Thymus (tissue), 11 donors: ENCODE data around the gene HTT-AS. TPM values are rescaled to one million over a fixed set of nuclear protein-coding genes. Genes with fewer than 3 reads are reported as not detected.

ENCODE experiments used
- DNase-seq, 9 donors: peaks; one replicate each; pipeline ENCODE4 v3.0.0-alpha.2; 2013; ENCODE audit warnings: low spot score in 9 of 9, low read depth in 6 of 9, missing footprints in 1 of 9
- H3K27ac ChIP-seq, 2 donors: one replicate each; pipeline ENCODE4 v1.5.1; 2013; ENCODE audit warnings: control low read depth in 1 of 2, low read depth in 1 of 2, low read length in 1 of 2, mild to moderate bottlenecking in 1 of 2, moderate library complexity in 1 of 2
- H3K27me3 ChIP-seq, 2 donors: one replicate each; pipeline ENCODE4 v1.5.1; 2013; ENCODE audit warnings: low read length in 1 of 2; ENCODE audit not compliant: control insufficient read depth in 2 of 2, insufficient read depth in 1 of 2
- H3K36me3 ChIP-seq, 2 donors: one replicate each; pipeline ENCODE4 v1.5.1; 2013; ENCODE audit warnings: low read length in 1 of 2, mild to moderate bottlenecking in 1 of 2, moderate library complexity in 1 of 2; ENCODE audit not compliant: control insufficient read depth in 2 of 2, insufficient read depth in 2 of 2
- H3K4me1 ChIP-seq, 2 donors: one replicate each; pipeline ENCODE4 v1.5.1; 2013; ENCODE audit warnings: low read length in 2 of 2; ENCODE audit not compliant: control insufficient read depth in 2 of 2, insufficient read depth in 2 of 2
- H3K4me3 ChIP-seq, 2 donors: one replicate each; pipeline ENCODE4 v1.5.1; 2013; ENCODE audit warnings: low read length in 2 of 2, control low read depth in 1 of 2, mild to moderate bottlenecking in 1 of 2
- H3K9me3 ChIP-seq, 2 donors: one replicate each; pipeline ENCODE4 v1.5.1; 2013; ENCODE audit warnings: low read length in 1 of 2, mild to moderate bottlenecking in 1 of 2; ENCODE audit not compliant: control insufficient read depth in 2 of 2, insufficient read depth in 1 of 2
- WGBS: extraction: QIAGEN DNeasy Blood & Tissue Kit; methylation state at CpG from one replicate; pipeline ENCODE4 v1.1.7; 2013; 5-methylcytosine and 5-hydroxymethylcytosine counted together
- polyA plus RNA-seq: library from polyadenylated mRNA; stranded (reverse); fragments of 200-250 nt; gene quantifications from one replicate; pipeline ENCODE4 v1.2.3, GENCODE V29; 2013
- total RNA-seq: library from RNA; stranded (reverse); fragments of 120-200 nt; gene quantifications from one replicate; pipeline ENCODE4 v1.2.4, GENCODE V29; 2013
- donor health status: healthy.

Gene HTT-AS
- total and polyA plus RNA-seq, 2 donors = not detected

GRCh38 chr4:3030566-3031356 lies 43.6 kb downstream of the HTT-AS start:
- DNase-seq = no peak
- WGBS = 92% methylated on average over 18 of the region's 18 CpGs
- Histone ChIP-seq H3K27ac (no peak overlapping the region), H3K4me3 (no peak overlapping the region), H3K4me1 (no peaks in the 10 kb centered on the region), H3K9me3 (no peaks in the 10 kb centered on the region), H3K27me3 (no peaks in the 10 kb centered on the region), H3K36me3 (no peaks in the 10 kb centered on the region)

- no peaks in the 10 kb centered on the region for H3K9me3 ChIP-seq
- no peaks in the 10 kb centered on the region for H3K27me3 ChIP-seq
- 98% methylated on average over 9 of the region's 9 CpGs for WGBS
- DNase-seq = no peak
- no peak overlapping the region for H3K27ac ChIP-seq
- H3K4me1 ChIP-seq = no peaks in the 10 kb centered on the region
- H3K36me3 ChIP-seq = no peaks in the 10 kb centered on the region
- H3K4me3 ChIP-seq = no peak overlapping the region
Observed at GRCh38 chr4:3029464-3029863, 44.9 kb downstream of the HTT-AS start.

DNA sequence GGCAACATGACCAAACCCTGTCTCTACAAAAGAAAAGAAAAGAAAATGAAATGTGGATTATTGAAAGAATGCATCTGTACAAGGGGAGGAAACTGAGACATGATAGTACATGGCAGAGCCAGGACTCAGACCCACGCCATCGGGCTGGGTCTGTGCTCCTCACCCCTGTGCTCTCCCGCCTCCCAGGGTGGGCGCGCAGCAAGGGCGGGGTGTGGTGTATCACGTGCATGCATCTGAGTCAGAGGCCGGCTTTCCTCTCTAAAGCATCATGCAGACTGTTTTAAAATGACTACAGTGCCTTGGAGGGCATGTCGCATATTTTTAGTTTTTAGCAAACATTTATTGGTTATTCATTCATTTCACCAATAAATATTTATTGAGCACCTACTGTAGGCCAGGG lies 47.8 kb downstream of the HTT-AS start:
- H3K36me3 ChIP-seq = no peaks in the 10 kb centered on the region
- no peaks in the 10 kb centered on the region for H3K9me3 ChIP-seq
- H3K27me3 ChIP-seq = no peaks in the 10 kb centered on the region
- H3K27ac ChIP-seq = no peak overlapping the region
- DNase-seq = no peak
- no peak overlapping the region for H3K4me3 ChIP-seq
- no peaks in the 10 kb centered on the region for H3K4me1 ChIP-seq
- 98% methylated on average over 9 of the region's 9 CpGs for WGBS

DNA sequence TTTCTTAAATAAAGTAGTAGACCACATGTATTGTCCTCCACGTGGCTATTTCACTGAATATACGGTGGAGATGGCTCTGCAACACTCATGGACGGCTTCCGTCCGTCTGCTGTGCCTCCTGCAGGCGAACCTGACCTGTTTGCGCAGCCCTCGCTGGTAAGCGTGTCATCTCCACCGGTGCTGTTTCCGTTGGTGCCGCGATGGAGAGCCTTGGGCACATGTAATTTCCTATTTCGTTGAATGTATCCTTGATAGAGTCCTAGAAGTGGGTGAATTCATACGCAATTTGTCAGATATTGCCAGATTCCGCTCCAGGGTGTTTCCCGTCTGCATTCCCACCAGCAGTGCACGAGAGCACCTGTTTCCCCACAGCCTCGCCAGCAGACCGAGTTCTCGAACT lies 48.5 kb downstream of the HTT-AS start:
- 97% methylated on average over 21 of the region's 21 CpGs for WGBS
- no peaks in the 10 kb centered on the region for H3K36me3 ChIP-seq
- no peaks in the 10 kb centered on the region for H3K9me3 ChIP-seq
- H3K27me3 ChIP-seq = no peaks in the 10 kb centered on the region
- H3K4me1 ChIP-seq = no peaks in the 10 kb centered on the region
- H3K4me3 ChIP-seq = no peak overlapping the region
- H3K27ac ChIP-seq = no peak overlapping the region
- DNase-seq = no peak

DNA sequence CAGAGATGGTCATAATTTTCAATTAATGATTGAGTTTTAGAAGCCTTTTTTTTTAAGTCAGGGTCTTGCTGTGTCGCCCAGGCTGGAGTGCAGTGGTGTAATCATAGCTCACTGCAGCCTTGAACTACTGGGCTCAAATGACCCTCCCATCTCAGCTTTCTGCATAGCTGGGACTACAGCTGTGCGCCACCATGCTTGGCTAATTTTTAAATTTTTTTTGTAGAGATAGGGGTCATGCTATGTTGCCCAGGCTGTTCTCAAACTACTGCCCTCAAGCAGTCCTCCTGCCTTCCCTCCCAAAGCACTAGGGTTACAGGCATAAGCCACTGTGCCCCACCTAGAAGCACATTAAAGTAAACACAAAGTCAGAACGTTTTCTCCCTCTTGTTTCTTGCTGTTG lies 51.7 kb downstream of the HTT-AS start:
- no peak overlapping the region for H3K4me3 ChIP-seq
- H3K9me3 ChIP-seq = no peaks in the 10 kb centered on the region
- H3K27me3 ChIP-seq = no peaks in the 10 kb centered on the region
- H3K27ac ChIP-seq = no peak overlapping the region
- DNase-seq = no peak
- 91% methylated on average over 3 of the region's 3 CpGs for WGBS
- H3K36me3 ChIP-seq = no peaks in the 10 kb centered on the region
- H3K4me1 ChIP-seq = no peaks in the 10 kb centered on the region

DNA sequence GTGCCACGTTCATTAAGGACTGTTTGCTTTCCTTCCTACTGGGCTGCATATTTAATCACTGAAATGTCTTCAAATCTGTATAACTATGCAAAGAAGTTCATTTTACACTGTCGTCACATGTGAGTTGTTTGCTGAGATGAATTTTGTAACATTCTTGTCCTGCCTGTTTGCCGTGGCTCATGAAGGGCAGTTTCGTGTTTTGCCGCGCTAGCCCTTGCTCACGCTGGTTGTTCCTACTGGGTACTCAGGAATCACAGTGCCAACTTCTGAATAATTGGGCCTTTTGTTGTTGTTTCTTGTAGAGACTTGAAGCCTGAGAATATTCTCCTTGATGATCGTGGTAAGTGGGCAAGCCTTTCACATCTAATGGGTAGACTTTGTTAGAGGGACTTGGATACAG lies 52.2 kb downstream of the HTT-AS start:
- Histone ChIP-seq H3K4me1 (no peaks in the 10 kb centered on the region), H3K4me3 (no peak overlapping the region), H3K27me3 (no peaks in the 10 kb centered on the region), H3K36me3 (no peaks in the 10 kb centered on the region), H3K9me3 (no peaks in the 10 kb centered on the region), H3K27ac (no peak overlapping the region)
- 88% methylated on average over 8 of the region's 8 CpGs for WGBS
- DNase-seq = no peak

DNA sequence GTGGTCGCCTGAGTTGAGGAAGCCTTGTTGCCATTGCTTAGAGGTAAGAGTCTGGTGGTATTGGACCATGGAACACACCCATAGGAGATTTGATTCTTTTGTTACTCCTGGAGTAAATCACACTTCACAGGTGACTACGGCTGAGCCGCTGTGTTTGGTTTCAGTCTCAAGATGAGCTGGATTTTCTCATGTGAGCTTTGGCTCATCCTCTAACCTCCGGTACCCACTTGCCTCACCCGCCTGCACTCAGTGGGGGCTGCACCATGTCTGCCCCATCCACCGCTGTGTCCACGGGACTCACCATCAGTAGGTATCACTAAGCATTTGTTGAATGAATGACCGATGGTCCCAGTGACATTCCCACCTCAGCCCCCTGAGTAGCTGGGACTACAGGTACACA lies 52.7 kb downstream of the HTT-AS start:
- WGBS = 95% methylated on average over 8 of the region's 8 CpGs
- DNase-seq = no peak
- no peaks in the 10 kb centered on the region for H3K4me1 ChIP-seq
- no peaks in the 10 kb centered on the region for H3K27me3 ChIP-seq
- no peaks in the 10 kb centered on the region for H3K9me3 ChIP-seq
- no peak overlapping the region for H3K4me3 ChIP-seq
- no peaks in the 10 kb centered on the region for H3K36me3 ChIP-seq
- H3K27ac ChIP-seq = no peak overlapping the region

DNA sequence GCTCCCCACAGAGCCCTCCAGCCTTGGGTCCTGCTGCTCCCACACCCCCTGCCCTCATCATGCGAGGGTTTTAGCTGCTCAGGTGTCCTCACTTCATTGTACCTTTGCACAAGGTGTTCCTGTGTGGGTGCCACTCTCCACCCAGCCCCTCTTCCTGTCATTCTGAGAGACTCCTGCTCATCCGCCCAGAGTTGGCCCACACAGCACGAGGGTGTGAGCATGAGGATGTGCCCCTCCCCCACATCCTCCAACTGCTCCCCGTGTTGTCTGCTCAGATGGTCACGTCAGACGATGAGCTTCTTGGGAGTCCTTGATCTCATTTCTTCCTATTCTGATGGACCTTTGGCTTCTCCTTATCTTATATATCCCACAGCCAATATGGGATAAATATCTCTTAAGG lies 53.2 kb downstream of the HTT-AS start:
- Histone ChIP-seq H3K4me3 (no peak overlapping the region), H3K27ac (no peak overlapping the region), H3K4me1 (no peaks in the 10 kb centered on the region), H3K36me3 (no peaks in the 10 kb centered on the region), H3K27me3 (no peaks in the 10 kb centered on the region), H3K9me3 (no peaks in the 10 kb centered on the region)
- no peak for DNase-seq
- WGBS = 92% methylated on average over 6 of the region's 6 CpGs

GRCh38 chr4:3019145-3019846 lies 55.0 kb downstream of the HTT-AS start:
- no peaks in the 10 kb centered on the region for H3K9me3 ChIP-seq
- H3K27me3 ChIP-seq = no peaks in the 10 kb centered on the region
- no peaks in the 10 kb centered on the region for H3K4me1 ChIP-seq
- DNase-seq = no peak
- no peak overlapping the region for H3K27ac ChIP-seq
- H3K4me3 ChIP-seq = no peak overlapping the region
- 98% methylated on average over 13 of the region's 13 CpGs for WGBS
- H3K36me3 ChIP-seq = no peaks in the 10 kb centered on the region
